Measurements from ENCODE around the gene SIK3. TPM values are rescaled to one million over a fixed set of nuclear protein-coding genes. Genes with fewer than 3 reads are reported as not detected.

Gene SIK3
- total and polyA plus RNA-seq, 2 experiments from 2014 or later = 6.1 to 33.9 TPM

GRCh38 chr11:116890607-116891006 is 207.6 kb downstream of the SIK3 start:
- Histone ChIP-seq H3K4me3 (no peak overlapping the region), H3F3A (replicated peaks; ENCODE audit: low read depth) (no peaks in the 10 kb centered on the region), H3K36me3 (ENCODE audit: insufficient read depth) (peaks cover 9% of the 10 kb centered on the region; the same call in 1 of the 2 replicates), H4K20me1 (replicated peaks; ENCODE audit: insufficient read depth) (peaks cover 5% of the 10 kb centered on the region), H3K9me2 (ENCODE audit: insufficient read depth) (no peaks in the 10 kb centered on the region), H3K27me3 (ENCODE audit: insufficient read depth) (no peaks in the 10 kb centered on the region), H3K4me1 (ENCODE audit: insufficient read depth) (no peaks in the 10 kb centered on the region), H3K27ac (ENCODE audit: low read depth) (no peak overlapping the region), H2AFZ (no peak overlapping the region), H3K4me2 (no peak overlapping the region), H3K79me2 (replicated peaks; ENCODE audit: insufficient read depth) (no peaks in the 10 kb centered on the region)
- Mint-ChIP-seq H3K27me3 (ENCODE audit: insufficient read depth, low read depth, poor library complexity) (peaks cover 4% of the 10 kb centered on the region), H3K27ac (no peak overlapping the region), H3K4me3 (no peak overlapping the region), H3K36me3 (ENCODE audit: low read depth) (peaks cover 8% of the 10 kb centered on the region; the same call in 2 of the 3 replicates), H3K9me3 (no peaks in the 10 kb centered on the region), H3K4me1 (peaks cover 5% of the 10 kb centered on the region; the same call in 2 of the 3 replicates)
- ATAC-seq = no peak
- DNase-seq (ENCODE audit: low spot score) = no peak
- TF ChIP-seq ZNF331 (CRISPR knock-in tag; IDR thresholded peaks at IDR 0.05; ENCODE audit: low read depth) = no peak
- no peak for TF ChIP-seq EZH2phosphoT487 (IDR thresholded peaks at IDR 0.05; ENCODE audit: unreplicated experiment)
- no peak for TF ChIP-seq CTCF (conservative IDR thresholded peaks at IDR 0.05; ENCODE audit: low read depth in 2 of 2)
- TF ChIP-seq ZNF114 (CRISPR knock-in tag; IDR thresholded peaks at IDR 0.05) = no peak
- no peak for TF ChIP-seq EZH2 (IDR thresholded peaks at IDR 0.05; ENCODE audit: low read depth, unreplicated experiment)
- no peak for TF ChIP-seq CREB1 (CRISPR knock-in tag; IDR thresholded peaks at IDR 0.05; ENCODE audit: low read depth)
- no peak for TF ChIP-seq NANOG (IDR thresholded peaks at IDR 0.05; ENCODE audit: borderline replicate concordance)
- TF ChIP-seq, protein P1, sequence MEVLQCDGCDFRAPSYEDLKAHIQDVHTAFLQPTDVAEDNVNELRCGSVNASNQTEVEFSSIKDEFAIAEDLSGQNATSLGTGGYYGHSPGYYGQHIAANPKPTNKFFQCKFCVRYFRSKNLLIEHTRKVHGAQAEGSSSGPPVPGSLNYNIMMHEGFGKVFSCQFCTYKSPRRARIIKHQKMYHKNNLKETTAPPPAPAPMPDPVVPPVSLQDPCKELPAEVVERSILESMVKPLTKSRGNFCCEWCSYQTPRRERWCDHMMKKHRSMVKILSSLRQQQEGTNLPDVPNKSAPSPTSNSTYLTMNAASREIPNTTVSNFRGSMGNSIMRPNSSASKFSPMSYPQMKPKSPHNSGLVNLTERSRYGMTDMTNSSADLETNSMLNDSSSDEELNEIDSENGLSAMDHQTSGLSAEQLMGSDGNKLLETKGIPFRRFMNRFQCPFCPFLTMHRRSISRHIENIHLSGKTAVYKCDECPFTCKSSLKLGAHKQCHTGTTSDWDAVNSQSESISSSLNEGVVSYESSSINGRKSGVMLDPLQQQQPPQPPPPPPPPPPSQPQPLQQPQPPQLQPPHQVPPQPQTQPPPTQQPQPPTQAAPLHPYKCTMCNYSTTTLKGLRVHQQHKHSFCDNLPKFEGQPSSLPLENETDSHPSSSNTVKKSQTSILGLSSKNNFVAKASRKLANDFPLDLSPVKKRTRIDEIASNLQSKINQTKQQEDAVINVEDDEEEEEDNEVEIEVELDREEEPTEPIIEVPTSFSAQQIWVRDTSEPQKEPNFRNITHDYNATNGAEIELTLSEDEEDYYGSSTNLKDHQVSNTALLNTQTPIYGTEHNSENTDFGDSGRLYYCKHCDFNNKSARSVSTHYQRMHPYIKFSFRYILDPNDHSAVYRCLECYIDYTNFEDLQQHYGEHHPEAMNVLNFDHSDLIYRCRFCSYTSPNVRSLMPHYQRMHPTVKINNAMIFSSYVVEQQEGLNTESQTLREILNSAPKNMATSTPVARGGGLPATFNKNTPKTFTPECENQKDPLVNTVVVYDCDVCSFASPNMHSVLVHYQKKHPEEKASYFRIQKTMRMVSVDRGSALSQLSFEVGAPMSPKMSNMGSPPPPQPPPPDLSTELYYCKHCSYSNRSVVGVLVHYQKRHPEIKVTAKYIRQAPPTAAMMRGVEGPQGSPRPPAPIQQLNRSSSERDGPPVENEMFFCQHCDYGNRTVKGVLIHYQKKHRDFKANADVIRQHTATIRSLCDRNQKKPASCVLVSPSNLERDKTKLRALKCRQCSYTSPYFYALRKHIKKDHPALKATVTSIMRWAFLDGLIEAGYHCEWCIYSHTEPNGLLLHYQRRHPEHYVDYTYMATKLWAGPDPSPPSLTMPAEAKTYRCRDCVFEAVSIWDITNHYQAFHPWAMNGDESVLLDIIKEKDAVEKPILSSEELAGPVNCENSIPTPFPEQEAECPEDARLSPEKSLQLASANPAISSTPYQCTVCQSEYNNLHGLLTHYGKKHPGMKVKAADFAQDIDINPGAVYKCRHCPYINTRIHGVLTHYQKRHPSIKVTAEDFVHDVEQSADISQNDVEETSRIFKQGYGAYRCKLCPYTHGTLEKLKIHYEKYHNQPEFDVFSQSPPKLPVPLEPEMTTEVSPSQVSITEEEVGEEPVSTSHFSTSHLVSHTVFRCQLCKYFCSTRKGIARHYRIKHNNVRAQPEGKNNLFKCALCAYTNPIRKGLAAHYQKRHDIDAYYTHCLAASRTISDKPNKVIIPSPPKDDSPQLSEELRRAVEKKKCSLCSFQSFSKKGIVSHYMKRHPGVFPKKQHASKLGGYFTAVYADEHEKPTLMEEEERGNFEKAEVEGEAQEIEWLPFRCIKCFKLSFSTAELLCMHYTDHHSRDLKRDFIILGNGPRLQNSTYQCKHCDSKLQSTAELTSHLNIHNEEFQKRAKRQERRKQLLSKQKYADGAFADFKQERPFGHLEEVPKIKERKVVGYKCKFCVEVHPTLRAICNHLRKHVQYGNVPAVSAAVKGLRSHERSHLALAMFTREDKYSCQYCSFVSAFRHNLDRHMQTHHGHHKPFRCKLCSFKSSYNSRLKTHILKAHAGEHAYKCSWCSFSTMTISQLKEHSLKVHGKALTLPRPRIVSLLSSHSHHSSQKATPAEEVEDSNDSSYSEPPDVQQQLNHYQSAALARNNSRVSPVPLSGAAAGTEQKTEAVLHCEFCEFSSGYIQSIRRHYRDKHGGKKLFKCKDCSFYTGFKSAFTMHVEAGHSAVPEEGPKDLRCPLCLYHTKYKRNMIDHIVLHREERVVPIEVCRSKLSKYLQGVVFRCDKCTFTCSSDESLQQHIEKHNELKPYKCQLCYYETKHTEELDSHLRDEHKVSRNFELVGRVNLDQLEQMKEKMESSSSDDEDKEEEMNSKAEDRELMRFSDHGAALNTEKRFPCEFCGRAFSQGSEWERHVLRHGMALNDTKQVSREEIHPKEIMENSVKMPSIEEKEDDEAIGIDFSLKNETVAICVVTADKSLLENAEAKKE (CRISPR knock-in tag; IDR thresholded peaks at IDR 0.05) = no peak
- no peak for TF ChIP-seq POLR2AphosphoS5 (IDR thresholded peaks at IDR 0.05; ENCODE audit: low read depth)
- no peak for TF ChIP-seq STAT1 (IDR thresholded peaks at IDR 0.05; ENCODE audit: unreplicated experiment)
- no peak for TF ChIP-seq REST (IDR thresholded peaks at IDR 0.05; ENCODE audit: unreplicated experiment)
- TF ChIP-seq, protein P2, sequence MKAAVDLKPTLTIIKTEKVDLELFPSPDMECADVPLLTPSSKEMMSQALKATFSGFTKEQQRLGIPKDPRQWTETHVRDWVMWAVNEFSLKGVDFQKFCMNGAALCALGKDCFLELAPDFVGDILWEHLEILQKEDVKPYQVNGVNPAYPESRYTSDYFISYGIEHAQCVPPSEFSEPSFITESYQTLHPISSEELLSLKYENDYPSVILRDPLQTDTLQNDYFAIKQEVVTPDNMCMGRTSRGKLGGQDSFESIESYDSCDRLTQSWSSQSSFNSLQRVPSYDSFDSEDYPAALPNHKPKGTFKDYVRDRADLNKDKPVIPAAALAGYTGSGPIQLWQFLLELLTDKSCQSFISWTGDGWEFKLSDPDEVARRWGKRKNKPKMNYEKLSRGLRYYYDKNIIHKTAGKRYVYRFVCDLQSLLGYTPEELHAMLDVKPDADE (IDR thresholded peaks at IDR 0.05) = no peak
- TF ChIP-seq JUNB (IDR thresholded peaks at IDR 0.05; ENCODE audit: unreplicated experiment) = no peak

Data from GM23338 (cell line).